Fibroblast of mammary gland (primary cell): ENCODE measurements around the gene DENND6B.

Experiments used
- DNase-seq: peaks from one replicate; pipeline ENCODE4 v3.0.0-alpha.2; 2010; ENCODE audit warnings: low read depth
- H3K4me3 ChIP-seq: 2 replicates; pipeline ENCODE4 v1.5.1; 2011; ENCODE audit warnings: low read depth, mild to moderate bottlenecking, low read length, moderate library complexity; ENCODE audit not compliant: control insufficient read depth
- TF ChIP-seq, protein P1 (sequence below): conservative IDR thresholded peaks from 2 replicates; pipeline ENCODE4 v1.5.1; 2011; ENCODE audit warnings: low read depth, low read length, inconsistent platforms; ENCODE audit not compliant: control insufficient read depth, insufficient read depth

Gene DENND6B

DNA sequence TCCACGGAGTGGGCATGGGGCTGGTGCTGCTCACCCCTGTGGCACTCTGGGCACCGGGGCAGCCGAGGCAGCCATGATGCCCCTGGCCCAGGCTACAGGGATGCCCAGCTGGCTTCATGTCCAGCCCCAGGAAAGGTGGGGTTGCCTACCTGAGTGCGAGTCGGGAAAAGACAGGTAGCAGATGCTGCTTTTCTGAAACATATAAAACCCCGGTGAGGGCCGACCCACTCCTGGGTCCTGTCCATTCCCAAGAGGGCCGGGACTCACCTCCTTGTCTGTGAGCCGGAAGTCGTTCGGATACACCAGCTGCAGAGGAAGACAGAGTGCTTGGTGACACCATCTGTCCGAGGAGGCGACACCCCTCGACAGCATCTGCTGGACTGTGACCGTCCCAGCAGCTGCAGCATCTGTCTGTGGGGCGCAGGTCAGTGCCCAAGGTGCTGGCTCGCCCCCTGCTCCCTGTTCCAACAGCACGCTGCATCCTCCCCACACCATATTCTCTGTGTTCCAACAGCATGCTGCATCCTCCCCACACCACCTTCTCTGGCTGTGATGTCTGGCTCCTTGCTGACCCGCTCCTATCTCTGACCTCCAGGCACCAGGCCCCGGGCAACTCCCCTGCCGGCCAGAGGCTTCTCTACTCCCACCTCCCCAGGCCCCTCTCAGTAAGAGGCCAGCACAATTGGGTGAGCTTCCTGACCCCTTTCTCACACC lies 8.0 kb downstream of the DENND6B start:
- TF ChIP-seq, protein P1, sequence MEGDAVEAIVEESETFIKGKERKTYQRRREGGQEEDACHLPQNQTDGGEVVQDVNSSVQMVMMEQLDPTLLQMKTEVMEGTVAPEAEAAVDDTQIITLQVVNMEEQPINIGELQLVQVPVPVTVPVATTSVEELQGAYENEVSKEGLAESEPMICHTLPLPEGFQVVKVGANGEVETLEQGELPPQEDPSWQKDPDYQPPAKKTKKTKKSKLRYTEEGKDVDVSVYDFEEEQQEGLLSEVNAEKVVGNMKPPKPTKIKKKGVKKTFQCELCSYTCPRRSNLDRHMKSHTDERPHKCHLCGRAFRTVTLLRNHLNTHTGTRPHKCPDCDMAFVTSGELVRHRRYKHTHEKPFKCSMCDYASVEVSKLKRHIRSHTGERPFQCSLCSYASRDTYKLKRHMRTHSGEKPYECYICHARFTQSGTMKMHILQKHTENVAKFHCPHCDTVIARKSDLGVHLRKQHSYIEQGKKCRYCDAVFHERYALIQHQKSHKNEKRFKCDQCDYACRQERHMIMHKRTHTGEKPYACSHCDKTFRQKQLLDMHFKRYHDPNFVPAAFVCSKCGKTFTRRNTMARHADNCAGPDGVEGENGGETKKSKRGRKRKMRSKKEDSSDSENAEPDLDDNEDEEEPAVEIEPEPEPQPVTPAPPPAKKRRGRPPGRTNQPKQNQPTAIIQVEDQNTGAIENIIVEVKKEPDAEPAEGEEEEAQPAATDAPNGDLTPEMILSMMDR, result no peak
- H3K4me3 ChIP-seq, result no peak overlapping the region
- no peak for DNase-seq

DNA sequence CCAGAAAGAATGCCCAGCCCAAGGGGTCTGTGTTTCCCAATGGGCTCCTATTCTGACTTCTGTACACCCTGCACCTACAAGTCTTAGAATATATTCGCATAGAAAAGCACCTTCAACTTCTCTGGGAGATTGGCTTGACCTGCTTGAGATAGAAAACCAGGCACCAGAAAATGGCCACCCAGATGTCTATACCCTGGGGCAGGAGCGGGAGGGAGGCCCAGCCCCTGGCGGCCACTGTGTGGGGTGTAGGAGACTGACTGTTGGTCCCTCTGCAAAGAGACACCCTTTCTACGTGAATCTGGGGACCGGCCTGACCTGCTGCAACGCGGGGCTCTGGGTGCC lies 8.5 kb downstream of the DENND6B start:
- TF ChIP-seq, protein P1, result no peak
- H3K4me3 ChIP-seq, result no peak overlapping the region
- no peak for DNase-seq

DNA sequence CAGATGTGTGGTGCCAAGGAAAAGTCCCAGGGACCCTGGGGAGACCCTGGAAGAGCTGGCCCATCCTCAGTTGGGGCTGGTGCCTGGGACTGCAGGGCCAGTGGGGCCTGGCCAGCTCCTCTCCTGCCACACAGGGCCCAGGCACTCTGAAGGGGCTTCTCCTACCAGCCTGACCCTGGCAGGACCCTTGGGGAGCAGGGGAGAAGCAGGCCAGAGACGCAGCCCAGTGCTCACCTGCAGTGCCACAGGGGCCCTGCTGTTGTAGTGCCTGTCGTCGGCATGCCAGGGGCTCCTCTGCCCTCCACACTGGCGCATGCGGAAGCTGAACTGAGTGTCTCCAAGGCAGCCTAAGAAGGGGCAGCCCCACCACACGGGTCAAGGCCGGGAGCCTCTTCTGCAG lies 9.1 kb downstream of the DENND6B start:
- H3K4me3 ChIP-seq, result no peak overlapping the region
- TF ChIP-seq, protein P1, result no peak
- DNase-seq, result no peak

DNA sequence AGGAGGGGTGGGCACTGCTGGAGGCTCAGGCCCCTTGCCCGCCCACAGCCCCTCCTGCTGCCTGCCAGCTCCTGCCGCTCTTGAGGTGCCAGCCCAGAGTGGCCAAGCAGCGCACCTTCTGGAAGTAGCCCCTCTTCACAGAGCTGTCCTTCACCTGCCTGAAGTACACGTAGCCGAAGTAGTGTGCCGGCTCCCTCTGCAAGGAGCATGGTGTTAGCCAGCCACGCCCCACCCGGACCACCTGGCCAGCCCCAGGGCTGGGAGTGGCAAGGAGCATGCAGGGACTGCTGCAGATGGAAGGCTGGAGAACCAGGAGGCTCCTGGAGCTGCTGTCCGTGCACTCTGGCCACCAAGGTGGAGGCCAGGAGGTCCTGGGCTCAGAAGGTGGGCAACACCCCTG lies 9.6 kb downstream of the DENND6B start:
- TF ChIP-seq, protein P1, result no peak
- no peak for DNase-seq
- H3K4me3 ChIP-seq, result no peak overlapping the region

DNA sequence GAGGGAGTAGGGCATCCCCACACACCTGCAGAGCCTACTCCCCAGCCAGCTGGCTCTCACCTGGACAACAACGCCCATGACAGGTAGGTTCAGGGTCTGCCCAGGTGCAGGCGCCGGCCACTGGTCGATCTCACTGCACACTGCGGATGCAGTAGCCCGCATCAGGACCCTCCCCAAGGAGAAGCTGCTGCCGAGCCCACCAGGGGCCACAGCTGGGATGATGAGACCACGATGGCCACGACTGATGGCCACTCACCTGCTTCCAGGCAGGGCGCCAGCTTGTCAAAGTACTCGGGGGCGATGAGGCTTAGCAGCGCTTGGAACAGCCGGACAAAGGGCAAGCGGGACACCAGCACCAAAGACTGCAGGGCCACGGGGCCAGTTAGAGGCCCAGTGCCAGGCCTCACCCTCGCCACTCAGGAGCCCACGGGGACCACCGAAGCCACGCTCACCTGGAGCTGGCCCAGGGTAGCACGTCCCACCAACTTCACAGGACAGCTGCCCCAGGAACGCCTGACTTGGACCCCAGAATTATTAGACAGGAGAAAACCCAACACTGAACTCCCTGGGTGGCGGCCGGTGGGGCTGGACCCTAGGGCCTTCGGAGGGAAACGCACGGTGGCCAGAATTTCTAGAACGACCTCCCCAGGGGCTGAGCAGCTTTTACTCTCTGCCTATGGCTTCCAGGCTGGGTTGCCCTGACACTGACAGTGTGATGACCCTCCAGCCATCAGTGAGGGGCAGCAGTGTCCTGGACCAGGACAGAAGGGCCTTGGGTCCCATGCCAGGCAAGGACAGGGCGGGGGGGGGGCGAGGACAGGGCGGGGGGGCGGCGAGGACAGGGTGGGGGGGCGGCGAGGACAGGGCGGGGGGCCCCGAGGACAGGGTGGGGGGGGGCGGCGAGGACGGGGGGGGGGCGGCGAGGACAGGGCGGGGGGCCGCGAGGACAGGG lies 10.4 kb downstream of the DENND6B start:
- TF ChIP-seq, protein P1, result no peak
- H3K4me3 ChIP-seq, result no peak overlapping the region
- no peak for DNase-seq

DNA sequence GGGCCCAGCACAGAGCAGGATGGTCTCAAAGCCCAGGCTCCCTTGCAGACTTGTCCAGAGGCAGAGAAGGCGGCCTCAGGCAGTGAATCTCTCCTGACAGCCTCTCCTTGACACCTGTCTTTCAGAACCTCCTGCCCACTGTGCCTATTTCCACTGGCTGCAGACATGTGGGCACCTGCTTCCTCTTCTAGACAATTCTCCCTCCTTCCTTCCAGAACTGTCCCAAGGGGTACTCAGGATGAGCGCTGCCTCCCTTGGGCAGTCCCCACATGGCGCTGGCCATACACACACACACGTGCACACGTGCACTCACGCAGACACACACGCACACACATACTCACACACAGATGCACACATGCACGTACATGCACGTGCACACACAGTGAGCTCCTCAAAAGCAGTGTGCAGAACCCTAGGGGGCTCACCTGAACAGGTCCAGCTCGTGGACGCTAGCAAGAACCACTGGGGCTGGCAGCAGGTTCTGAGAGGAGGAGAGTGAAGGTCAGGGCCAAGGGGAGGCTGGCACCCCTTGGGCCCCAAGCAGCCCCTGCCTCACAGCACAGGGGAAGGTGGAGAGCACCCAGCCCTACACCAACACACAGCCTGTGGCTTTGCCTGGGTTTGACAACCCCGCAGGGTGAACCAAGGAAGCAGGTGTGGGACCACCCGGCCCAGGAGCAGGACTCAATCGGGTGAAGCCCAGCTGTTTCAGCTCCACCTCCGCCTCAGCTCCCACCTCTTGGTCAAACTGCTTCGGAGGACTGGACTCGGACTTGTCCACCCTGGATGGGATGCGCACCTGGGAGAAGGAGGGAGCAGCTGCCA lies 11.3 kb downstream of the DENND6B start:
- TF ChIP-seq, protein P1, result no peak
- DNase-seq, result no peak
- H3K4me3 ChIP-seq, result no peak overlapping the region
